ENCODE measurements around the gene ZBTB17. TPM values are rescaled to one million over a fixed set of nuclear protein-coding genes. Genes with fewer than 3 reads are reported as not detected.

ZBTB17 gene
- total RNA-seq, 1 donor from 2014 or later, result 19.5 TPM

DNA sequence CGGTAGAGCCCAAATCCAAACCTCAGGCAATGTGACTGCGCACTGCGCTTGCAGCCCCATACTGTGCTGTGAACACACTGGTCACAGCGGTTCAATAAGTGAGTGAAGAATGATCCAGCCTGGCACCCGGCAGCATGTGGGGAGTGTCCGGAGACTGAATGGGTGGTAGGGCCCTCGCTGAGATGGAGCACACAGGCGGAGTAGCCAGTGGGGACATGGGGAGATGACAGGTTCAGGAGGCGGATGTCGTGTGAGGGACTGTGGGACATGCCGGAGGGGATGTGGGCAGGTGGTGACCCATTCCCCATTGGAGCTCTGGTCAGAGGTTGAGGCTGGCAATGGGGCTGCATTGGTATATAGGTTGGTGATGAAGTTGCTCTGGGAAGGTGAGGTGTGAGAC, 33.8 kb upstream of the ZBTB17 start:
- Histone ChIP-seq H3K79me2 (ENCODE audit: low read depth) (no peaks in the 10 kb centered on the region), H3K27me3 (peaks cover 71% of the 10 kb centered on the region), H2AFZ (replicated peaks) (no peak overlapping the region), H3K9me3 (ENCODE audit: low read depth) (no peaks in the 10 kb centered on the region), H3K4me1 (peaks cover 9% of the 10 kb centered on the region), H3K36me3 (no peaks in the 10 kb centered on the region), H3K27ac (no peak overlapping the region), H3K4me2 (no peak overlapping the region), H3K9ac (no peak overlapping the region), H4K20me1 (ENCODE audit: low read depth) (peaks cover 3% of the 10 kb centered on the region), H3K4me3 (no peak overlapping the region), H3F3A (ENCODE audit: low read depth) (no peaks in the 10 kb centered on the region)
- no peak overlapping the region for H3K27ac Mint-ChIP-seq
- DNase-seq (ENCODE audit: low spot score), result no peak
- peaks cover 13% of the 10 kb centered on the region for H3K4me1 Mint-ChIP-seq
- H3K4me3 Mint-ChIP-seq, result no peak overlapping the region
- TF ChIP-seq EZH2phosphoT487 (IDR thresholded peaks at IDR 0.05) (no peak), EZH2 (IDR thresholded peaks at IDR 0.05) (no peak)
- TF ChIP-seq, protein P1, sequence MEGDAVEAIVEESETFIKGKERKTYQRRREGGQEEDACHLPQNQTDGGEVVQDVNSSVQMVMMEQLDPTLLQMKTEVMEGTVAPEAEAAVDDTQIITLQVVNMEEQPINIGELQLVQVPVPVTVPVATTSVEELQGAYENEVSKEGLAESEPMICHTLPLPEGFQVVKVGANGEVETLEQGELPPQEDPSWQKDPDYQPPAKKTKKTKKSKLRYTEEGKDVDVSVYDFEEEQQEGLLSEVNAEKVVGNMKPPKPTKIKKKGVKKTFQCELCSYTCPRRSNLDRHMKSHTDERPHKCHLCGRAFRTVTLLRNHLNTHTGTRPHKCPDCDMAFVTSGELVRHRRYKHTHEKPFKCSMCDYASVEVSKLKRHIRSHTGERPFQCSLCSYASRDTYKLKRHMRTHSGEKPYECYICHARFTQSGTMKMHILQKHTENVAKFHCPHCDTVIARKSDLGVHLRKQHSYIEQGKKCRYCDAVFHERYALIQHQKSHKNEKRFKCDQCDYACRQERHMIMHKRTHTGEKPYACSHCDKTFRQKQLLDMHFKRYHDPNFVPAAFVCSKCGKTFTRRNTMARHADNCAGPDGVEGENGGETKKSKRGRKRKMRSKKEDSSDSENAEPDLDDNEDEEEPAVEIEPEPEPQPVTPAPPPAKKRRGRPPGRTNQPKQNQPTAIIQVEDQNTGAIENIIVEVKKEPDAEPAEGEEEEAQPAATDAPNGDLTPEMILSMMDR (IDR thresholded peaks at IDR 0.05), result no peak
- no peaks in the 10 kb centered on the region for H3K36me3 Mint-ChIP-seq
- no peaks in the 10 kb centered on the region for H3K9me3 Mint-ChIP-seq
- H3K27me3 Mint-ChIP-seq (ENCODE audit: insufficient read depth, low read depth), result peaks cover 10% of the 10 kb centered on the region

GRCh38 chr1:16009030-16009460, 33.1 kb upstream of the ZBTB17 start:
- H3K4me3 ChIP-seq, result no peak overlapping the region
- no peaks in the 10 kb centered on the region for H3K79me2 ChIP-seq (ENCODE audit: low read depth)
- Mint-ChIP-seq H3K9me3 (no peaks in the 10 kb centered on the region), H3K27me3 (ENCODE audit: insufficient read depth, low read depth) (peaks cover 12% of the 10 kb centered on the region), H3K27ac (no peak overlapping the region), H3K36me3 (no peaks in the 10 kb centered on the region), H3K4me1 (peaks cover 8% of the 10 kb centered on the region), H3K4me3 (no peak overlapping the region)
- H4K20me1 ChIP-seq (ENCODE audit: low read depth), result peaks cover 3% of the 10 kb centered on the region
- TF ChIP-seq, protein P1 (IDR thresholded peaks at IDR 0.05), result peak; percentile 97
- no peak for TF ChIP-seq EZH2phosphoT487 (IDR thresholded peaks at IDR 0.05)
- TF ChIP-seq EZH2 (IDR thresholded peaks at IDR 0.05), result no peak
- no peak overlapping the region for H3K27ac ChIP-seq
- H3K4me1 ChIP-seq, result peaks cover 9% of the 10 kb centered on the region
- H3F3A ChIP-seq (ENCODE audit: low read depth), result peaks cover 2% of the 10 kb centered on the region
- H3K27me3 ChIP-seq, result peaks cover 67% of the 10 kb centered on the region
- H3K9ac ChIP-seq, result no peak overlapping the region
- no peak overlapping the region for H3K4me2 ChIP-seq
- H2AFZ ChIP-seq (replicated peaks), result no peak overlapping the region
- DNase-seq (ENCODE audit: low spot score), result peak; percentile 91
- H3K9me3 ChIP-seq (ENCODE audit: low read depth), result no peaks in the 10 kb centered on the region
- no peaks in the 10 kb centered on the region for H3K36me3 ChIP-seq

DNA sequence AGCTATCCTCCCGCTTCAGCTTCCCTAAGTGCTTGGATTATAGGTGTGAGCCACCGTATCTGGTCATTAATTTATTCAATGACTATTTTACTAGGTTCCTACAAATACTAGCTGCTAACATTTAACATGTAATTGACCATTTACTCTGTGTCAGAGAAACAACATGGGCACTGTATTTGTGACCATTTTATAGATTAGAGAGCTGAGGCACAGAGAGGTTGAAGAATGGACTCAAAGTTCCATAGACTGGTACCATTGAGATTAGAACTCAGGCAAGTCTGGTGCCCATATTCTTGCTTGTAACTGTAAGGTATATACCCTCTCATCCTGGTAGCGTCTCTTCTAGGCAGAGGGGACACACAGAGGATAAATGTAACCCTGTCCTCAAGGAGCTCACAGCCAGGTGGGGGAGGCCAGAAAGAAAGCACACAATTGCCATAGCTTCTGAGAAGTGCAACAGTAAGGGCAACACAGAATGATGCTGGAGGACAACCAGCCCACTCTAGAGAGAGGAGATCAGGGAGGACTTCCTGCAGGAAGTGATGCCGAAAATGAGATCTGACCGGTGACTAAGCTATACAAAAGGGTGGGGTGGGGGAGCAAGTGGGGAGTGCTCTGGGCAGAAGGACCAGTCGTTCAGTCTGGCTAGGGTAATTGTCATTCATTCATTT, 31.9 kb upstream of the ZBTB17 start:
- Histone ChIP-seq H3F3A (ENCODE audit: low read depth) (peaks cover 9% of the 10 kb centered on the region), H3K9me3 (ENCODE audit: low read depth) (no peaks in the 10 kb centered on the region), H4K20me1 (ENCODE audit: low read depth) (peaks cover 3% of the 10 kb centered on the region), H3K9ac (no peak overlapping the region), H3K79me2 (ENCODE audit: low read depth) (no peaks in the 10 kb centered on the region), H3K27me3 (peaks cover 66% of the 10 kb centered on the region), H3K4me1 (peaks cover 8% of the 10 kb centered on the region), H3K36me3 (no peaks in the 10 kb centered on the region), H3K27ac (no peak overlapping the region), H2AFZ (replicated peaks) (no peak overlapping the region), H3K4me3 (no peak overlapping the region), H3K4me2 (no peak overlapping the region)
- TF ChIP-seq, protein P1 (IDR thresholded peaks at IDR 0.05), result no peak
- TF ChIP-seq EZH2 (IDR thresholded peaks at IDR 0.05), result no peak
- no peak for TF ChIP-seq EZH2phosphoT487 (IDR thresholded peaks at IDR 0.05)
- Mint-ChIP-seq H3K27me3 (ENCODE audit: insufficient read depth, low read depth) (peaks cover 15% of the 10 kb centered on the region), H3K27ac (no peak overlapping the region), H3K4me3 (no peak overlapping the region), H3K4me1 (peaks cover 12% of the 10 kb centered on the region), H3K36me3 (no peaks in the 10 kb centered on the region), H3K9me3 (no peaks in the 10 kb centered on the region)
- DNase-seq (ENCODE audit: low spot score), result no peak

All from neural progenitor cell (in vitro differentiated cells).